ENCODE data around the gene CD300E. TPM values are rescaled to one million over a fixed set of nuclear protein-coding genes. Genes with fewer than 3 reads are reported as not detected.

The CD300E gene
- total RNA-seq, 1 experiment from 2014 or later = not detected

DNA sequence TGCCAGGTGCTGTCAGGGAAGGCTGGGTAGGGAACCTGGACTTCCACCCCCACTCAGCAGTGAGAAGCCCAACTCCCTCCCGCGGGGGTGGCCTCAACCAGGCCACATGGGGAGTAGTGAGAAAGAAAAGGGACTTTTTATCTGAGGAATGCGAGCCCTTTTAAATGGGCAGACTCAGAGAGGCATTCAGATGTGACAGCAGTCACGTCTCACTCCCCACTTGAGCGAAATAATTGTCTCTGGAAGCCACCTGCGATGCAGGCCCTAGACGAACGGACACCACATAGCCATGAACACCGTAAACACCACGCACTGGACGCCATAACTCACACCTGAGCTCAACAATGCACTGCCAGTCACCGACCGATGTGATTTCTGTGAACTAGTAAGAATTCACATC, 11.9 kb upstream of the CD300E start:
- Histone ChIP-seq H3K79me2 (ENCODE audit: insufficient read depth, low read length) (no peaks in the 10 kb centered on the region), H2AFZ (ENCODE audit: low read depth, low read length, poor library complexity, severe bottlenecking) (no peak overlapping the region), H3K36me3 (ENCODE audit: control insufficient read depth in 1 of 2, insufficient read depth in 2 of 2, low read length in 2 of 2) (no peaks in the 10 kb centered on the region), H4K20me1 (ENCODE audit: insufficient read depth) (no peaks in the 10 kb centered on the region), H3K4me1 (ENCODE audit: control insufficient read depth in 1 of 2, insufficient read depth in 2 of 2, low read length in 2 of 2) (no peaks in the 10 kb centered on the region), H3K27me3 (ENCODE audit: insufficient read depth, low read length) (peaks cover 36% of the 10 kb centered on the region; the same call in 1 of the 2 replicates), H3K9ac (ENCODE audit: low read length) (no peak overlapping the region), H3K4me3 (replicated peaks in 1 of 2; ENCODE audit: low read depth in 1 of 2, low read length in 2 of 2) (no peak overlapping the region), H3K9me2 (ENCODE audit: insufficient read depth) (no peaks in the 10 kb centered on the region), H3K27ac (ENCODE audit: low read depth, low read length) (no peak overlapping the region), H3K4me2 (ENCODE audit: low read length) (no peak overlapping the region), H3K9me3 (ENCODE audit: control insufficient read depth in 1 of 2, insufficient read depth in 1 of 2, low read depth in 1 of 2, low read length in 2 of 2) (no peaks in the 10 kb centered on the region)
- RAD21 ChIA-PET (ENCODE audit: low non-redundant PET in 1 of 2, low total read pairs in 2 of 2, uncharacterized antibody in 2 of 2, unreplicated experiment in 2 of 2) = no interaction called here
- intact Hi-C loops (cut with micrococcal nuclease) = no loop called here
- TF ChIP-seq, protein P1, sequence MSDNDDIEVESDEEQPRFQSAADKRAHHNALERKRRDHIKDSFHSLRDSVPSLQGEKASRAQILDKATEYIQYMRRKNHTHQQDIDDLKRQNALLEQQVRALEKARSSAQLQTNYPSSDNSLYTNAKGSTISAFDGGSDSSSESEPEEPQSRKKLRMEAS (IDR thresholded peaks at IDR 0.05) = no peak
- POLR2A ChIA-PET = no interaction called here
- CTCF ChIA-PET = interaction anchor here (2.1 kb wide), 1 partner anchor 22 kb away, joined by 9 read pairs; no protein-coding TSS in a partner anchor
- no peak for ATAC-seq
- no peak for DNase-seq (ENCODE audit: low read depth, low spot score)
- BruUV-seq (replicated peaks) = no TSS peak

DNA sequence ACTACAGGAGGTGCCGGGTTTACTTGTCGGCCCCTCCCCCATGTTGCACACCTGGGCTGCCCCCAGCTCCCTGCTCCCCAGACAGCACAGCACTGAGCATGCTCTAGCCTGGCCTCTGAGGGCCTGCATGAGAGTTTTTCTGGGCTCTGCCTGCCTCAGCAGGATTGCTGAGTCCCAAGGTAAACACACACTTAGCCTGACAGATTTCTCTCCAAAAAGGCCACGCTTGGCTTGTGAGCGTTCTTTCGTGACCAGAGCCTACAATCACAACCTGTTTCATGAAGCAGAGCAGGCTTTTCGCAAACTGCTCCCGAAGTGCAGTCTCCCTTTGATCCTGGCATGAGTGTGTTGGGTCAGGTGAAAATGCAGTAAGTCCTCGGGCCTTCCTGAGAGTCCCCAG, 9.8 kb upstream of the CD300E start:
- Histone ChIP-seq H3K27me3 (ENCODE audit: insufficient read depth, low read length) (peaks cover 26% of the 10 kb centered on the region; the same call in 1 of the 2 replicates), H3K4me2 (ENCODE audit: low read length) (no peak overlapping the region), H3K9me2 (ENCODE audit: insufficient read depth) (no peaks in the 10 kb centered on the region), H3K9me3 (ENCODE audit: control insufficient read depth in 1 of 2, insufficient read depth in 1 of 2, low read depth in 1 of 2, low read length in 2 of 2) (no peaks in the 10 kb centered on the region), H2AFZ (ENCODE audit: low read depth, low read length, poor library complexity, severe bottlenecking) (no peak overlapping the region), H3K79me2 (ENCODE audit: insufficient read depth, low read length) (no peaks in the 10 kb centered on the region), H3K4me1 (ENCODE audit: control insufficient read depth in 1 of 2, insufficient read depth in 2 of 2, low read length in 2 of 2) (no peaks in the 10 kb centered on the region), H3K4me3 (replicated peaks in 1 of 2; ENCODE audit: low read depth in 1 of 2, low read length in 2 of 2) (no peak overlapping the region), H3K27ac (ENCODE audit: low read depth, low read length) (no peak overlapping the region), H3K36me3 (ENCODE audit: control insufficient read depth in 1 of 2, insufficient read depth in 2 of 2, low read length in 2 of 2) (no peaks in the 10 kb centered on the region), H3K9ac (ENCODE audit: low read length) (no peak overlapping the region), H4K20me1 (ENCODE audit: insufficient read depth) (no peaks in the 10 kb centered on the region)
- ATAC-seq = no peak
- POLR2A ChIA-PET = no interaction called here
- no TSS peak for BruUV-seq (replicated peaks)
- CTCF ChIA-PET = interaction anchor here (2.2 kb wide), 1 partner anchor 24 kb away, joined by 6 read pairs; no protein-coding TSS in a partner anchor
- RAD21 ChIA-PET (ENCODE audit: low non-redundant PET in 1 of 2, low total read pairs in 2 of 2, uncharacterized antibody in 2 of 2, unreplicated experiment in 2 of 2) = no interaction called here
- intact Hi-C loops (cut with micrococcal nuclease) = no loop called here
- DNase-seq (ENCODE audit: low read depth, low spot score) = no peak
- TF ChIP-seq EGR1 (IDR thresholded peaks at IDR 0.05; ENCODE audit: low read depth) = no peak
- TF ChIP-seq, protein P2, sequence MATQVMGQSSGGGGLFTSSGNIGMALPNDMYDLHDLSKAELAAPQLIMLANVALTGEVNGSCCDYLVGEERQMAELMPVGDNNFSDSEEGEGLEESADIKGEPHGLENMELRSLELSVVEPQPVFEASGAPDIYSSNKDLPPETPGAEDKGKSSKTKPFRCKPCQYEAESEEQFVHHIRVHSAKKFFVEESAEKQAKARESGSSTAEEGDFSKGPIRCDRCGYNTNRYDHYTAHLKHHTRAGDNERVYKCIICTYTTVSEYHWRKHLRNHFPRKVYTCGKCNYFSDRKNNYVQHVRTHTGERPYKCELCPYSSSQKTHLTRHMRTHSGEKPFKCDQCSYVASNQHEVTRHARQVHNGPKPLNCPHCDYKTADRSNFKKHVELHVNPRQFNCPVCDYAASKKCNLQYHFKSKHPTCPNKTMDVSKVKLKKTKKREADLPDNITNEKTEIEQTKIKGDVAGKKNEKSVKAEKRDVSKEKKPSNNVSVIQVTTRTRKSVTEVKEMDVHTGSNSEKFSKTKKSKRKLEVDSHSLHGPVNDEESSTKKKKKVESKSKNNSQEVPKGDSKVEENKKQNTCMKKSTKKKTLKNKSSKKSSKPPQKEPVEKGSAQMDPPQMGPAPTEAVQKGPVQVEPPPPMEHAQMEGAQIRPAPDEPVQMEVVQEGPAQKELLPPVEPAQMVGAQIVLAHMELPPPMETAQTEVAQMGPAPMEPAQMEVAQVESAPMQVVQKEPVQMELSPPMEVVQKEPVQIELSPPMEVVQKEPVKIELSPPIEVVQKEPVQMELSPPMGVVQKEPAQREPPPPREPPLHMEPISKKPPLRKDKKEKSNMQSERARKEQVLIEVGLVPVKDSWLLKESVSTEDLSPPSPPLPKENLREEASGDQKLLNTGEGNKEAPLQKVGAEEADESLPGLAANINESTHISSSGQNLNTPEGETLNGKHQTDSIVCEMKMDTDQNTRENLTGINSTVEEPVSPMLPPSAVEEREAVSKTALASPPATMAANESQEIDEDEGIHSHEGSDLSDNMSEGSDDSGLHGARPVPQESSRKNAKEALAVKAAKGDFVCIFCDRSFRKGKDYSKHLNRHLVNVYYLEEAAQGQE (IDR thresholded peaks at IDR 0.05; ENCODE audit: low read depth) = no peak
- no peak for TF ChIP-seq EZH2phosphoT487 (IDR thresholded peaks at IDR 0.05; ENCODE audit: borderline replicate concordance)
- no peak for TF ChIP-seq RAD21 (IDR thresholded peaks at IDR 0.05; ENCODE audit: low read depth)
- TF ChIP-seq, protein P1 (IDR thresholded peaks at IDR 0.05) = no peak

Measured in HCT116 (cell line).